ENCODE data around the gene TRPV6.

GRCh38 chr7:142868188-142868985, 17.2 kb downstream of the TRPV6 start:
- no peak for TF ChIP-seq REST (IDR thresholded peaks at IDR 0.05; ENCODE audit: insufficient read depth in 1 of 2, low read depth in 2 of 2, low read length in 2 of 2)
- no peak for TF ChIP-seq POLR2AphosphoS5 (IDR thresholded peaks at IDR 0.05; ENCODE audit: low read depth, low read length)
- no peak for TF ChIP-seq TAF1 (IDR thresholded peaks at IDR 0.05; ENCODE audit: borderline replicate concordance, insufficient read depth, low read length)
- TF ChIP-seq SIN3A (IDR thresholded peaks at IDR 0.05; ENCODE audit: borderline replicate concordance, insufficient read depth, low read length), result no peak

Measured in PFSK-1 (cell line).